Type B pancreatic cell (in vitro differentiated cells): ENCODE measurements around the gene RBMXL2. TPM values are rescaled to one million over a fixed set of nuclear protein-coding genes. Genes with fewer than 3 reads are reported as not detected.
A peak's percentile ranks its signal among the peaks of the same experiment; 100 is the strongest.

ENCODE experiments used
- DNase-seq: peaks from one replicate; pipeline ENCODE4 v3.0.0; 2021; ENCODE audit warnings: mixed read lengths; ENCODE audit not compliant: unreplicated experiment; ENCODE audit errors: extremely low spot score
- H3K27ac Mint-ChIP-seq: 2 replicates; pipeline ENCODE4 v1.8.0; 2021; ENCODE audit warnings: mild to moderate bottlenecking, mixed read lengths
- H3K27me3 Mint-ChIP-seq: 2 replicates; pipeline ENCODE4 v1.8.0; 2021; ENCODE audit warnings: mixed read lengths
- H3K36me3 Mint-ChIP-seq: 2 replicates; pipeline ENCODE4 v1.8.0; 2021; ENCODE audit warnings: mixed read lengths
- H3K4me1 Mint-ChIP-seq: one replicate; pipeline ENCODE4 v1.8.0; 2021; ENCODE audit warnings: mixed read lengths; ENCODE audit not compliant: unreplicated experiment
- H3K4me3 Mint-ChIP-seq: 2 replicates; pipeline ENCODE4 v1.8.0; 2021; ENCODE audit warnings: mild to moderate bottlenecking, mixed read lengths
- H3K9me3 Mint-ChIP-seq: 2 replicates; pipeline ENCODE4 v1.8.0; 2021; ENCODE audit warnings: mixed read lengths
- CTCF ChIP-seq: fragments of 200-600 bp; sonication (generic); conservative IDR thresholded peaks from 2 replicates; pipeline ENCODE4 v1.5.0; 2021; ENCODE audit warnings: antibody characterized with exemption, mild to moderate bottlenecking
- total RNA-seq: library from RNA; stranded (reverse); gene quantifications from 2 replicates; pipeline ENCODE4 v1.2.1, GENCODE V29; 2021; ENCODE audit warnings: low replicate concordance

Gene RBMXL2
- total RNA-seq, 1 donor from 2014 or later: not detected

GRCh38 chr11:7060868-7061267, 27.9 kb upstream of the RBMXL2 start:
- no peak overlapping the region for H3K4me3 Mint-ChIP-seq
- H3K27ac Mint-ChIP-seq: no peak overlapping the region
- no peak for TF ChIP-seq CTCF
- DNase-seq: no peak
- H3K9me3 Mint-ChIP-seq: no peaks in the 10 kb centered on the region
- H3K4me1 Mint-ChIP-seq: no peaks in the 10 kb centered on the region
- H3K27me3 Mint-ChIP-seq: no peaks in the 10 kb centered on the region
- H3K36me3 Mint-ChIP-seq: no peaks in the 10 kb centered on the region

- no peaks in the 10 kb centered on the region for H3K36me3 Mint-ChIP-seq
- no peaks in the 10 kb centered on the region for H3K4me1 Mint-ChIP-seq
- no peak overlapping the region for H3K27ac Mint-ChIP-seq
- no peak for TF ChIP-seq CTCF
- H3K9me3 Mint-ChIP-seq: no peaks in the 10 kb centered on the region
- H3K27me3 Mint-ChIP-seq: peaks cover 5% of the 10 kb centered on the region
- H3K4me3 Mint-ChIP-seq: no peak overlapping the region
- no peak for DNase-seq
These were observed 26.3 kb upstream of the RBMXL2 start for GRCh38 chr11:7062534-7062933.

GRCh38 chr11:7072401-7073028, 16.3 kb upstream of the RBMXL2 start:
- DNase-seq: no peak
- TF ChIP-seq CTCF: no peak
- no peaks in the 10 kb centered on the region for H3K9me3 Mint-ChIP-seq
- H3K27ac Mint-ChIP-seq: no peak overlapping the region
- peaks cover 1% of the 10 kb centered on the region for H3K27me3 Mint-ChIP-seq
- no peak overlapping the region for H3K4me3 Mint-ChIP-seq
- H3K4me1 Mint-ChIP-seq: no peaks in the 10 kb centered on the region
- no peaks in the 10 kb centered on the region for H3K36me3 Mint-ChIP-seq

GRCh38 chr11:7077101-7077500, 11.7 kb upstream of the RBMXL2 start:
- TF ChIP-seq CTCF: no peak
- H3K4me3 Mint-ChIP-seq: no peak overlapping the region
- no peak overlapping the region for H3K27ac Mint-ChIP-seq
- H3K27me3 Mint-ChIP-seq: peaks cover 5% of the 10 kb centered on the region
- peaks cover 5% of the 10 kb centered on the region for H3K9me3 Mint-ChIP-seq
- no peaks in the 10 kb centered on the region for H3K4me1 Mint-ChIP-seq
- H3K36me3 Mint-ChIP-seq: no peaks in the 10 kb centered on the region
- DNase-seq: peak; percentile 68

- no peaks in the 10 kb centered on the region for H3K36me3 Mint-ChIP-seq
- DNase-seq: no peak
- TF ChIP-seq CTCF: no peak
- peaks cover 5% of the 10 kb centered on the region for H3K9me3 Mint-ChIP-seq
- H3K27me3 Mint-ChIP-seq: peaks cover 5% of the 10 kb centered on the region
- no peak overlapping the region for H3K4me3 Mint-ChIP-seq
- H3K27ac Mint-ChIP-seq: no peak overlapping the region
- no peaks in the 10 kb centered on the region for H3K4me1 Mint-ChIP-seq
These were observed 9.2 kb upstream of the RBMXL2 start for GRCh38 chr11:7079545-7080135.
